ENCODE data around the gene MPG. TPM values are rescaled to one million over a fixed set of nuclear protein-coding genes. Genes with fewer than 3 reads are reported as not detected.
A peak's percentile ranks its signal among the peaks of the same experiment; 100 is the strongest.

Gene MPG
- total and polyA plus RNA-seq, 2 of the 8 experiments (the other 6 are each of a cell fraction or from before 2014, with no cell fraction given), result 37.6 to 83.7 TPM

DNA sequence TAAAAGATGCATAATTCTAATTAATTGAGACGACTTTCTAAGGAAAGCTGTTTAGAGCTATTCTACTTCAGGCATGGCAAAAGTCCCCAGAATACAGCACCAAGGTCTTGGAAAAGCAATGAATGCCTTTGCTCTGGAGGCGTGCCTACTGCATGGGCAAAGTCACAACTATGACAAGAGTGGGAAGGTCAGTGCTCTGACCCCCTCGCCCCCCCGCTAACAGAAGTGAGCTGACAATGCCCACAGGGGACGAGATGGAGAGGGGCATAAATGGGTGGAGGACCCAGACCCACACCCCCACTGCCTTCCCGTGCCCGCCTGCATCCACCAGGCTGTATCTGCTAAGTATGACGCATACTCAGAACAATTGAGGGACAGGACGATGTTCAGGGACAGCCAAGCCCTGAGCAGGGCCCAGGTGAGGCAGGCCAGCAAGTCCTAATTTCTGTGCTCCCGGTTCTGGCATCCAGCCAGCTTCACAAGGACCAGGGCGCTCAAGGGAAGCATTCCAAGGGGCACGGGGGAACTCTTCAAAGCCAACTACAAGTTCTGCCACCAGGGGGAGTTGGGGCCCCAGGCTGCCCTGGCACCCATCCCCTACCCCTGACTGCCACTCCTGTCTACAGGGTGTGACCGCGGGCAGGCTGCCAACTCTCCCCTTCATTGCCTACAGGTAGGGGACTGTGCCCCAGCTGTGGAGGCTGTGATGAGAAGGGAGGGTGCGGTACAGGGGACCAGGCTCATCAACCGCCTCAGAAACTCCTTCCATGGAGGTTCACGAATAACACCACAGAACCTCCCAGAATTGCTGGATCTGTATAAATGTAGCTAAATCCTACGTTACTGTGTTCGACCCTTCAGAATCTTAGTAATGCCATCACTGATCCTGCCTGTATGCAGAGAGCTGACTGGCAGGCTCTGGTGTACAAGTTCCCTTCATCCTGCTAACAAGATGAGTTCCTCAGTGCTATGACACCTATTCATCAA lies 39.6 kb downstream of the MPG start (continued):
- TF ChIP-seq, protein P1, sequence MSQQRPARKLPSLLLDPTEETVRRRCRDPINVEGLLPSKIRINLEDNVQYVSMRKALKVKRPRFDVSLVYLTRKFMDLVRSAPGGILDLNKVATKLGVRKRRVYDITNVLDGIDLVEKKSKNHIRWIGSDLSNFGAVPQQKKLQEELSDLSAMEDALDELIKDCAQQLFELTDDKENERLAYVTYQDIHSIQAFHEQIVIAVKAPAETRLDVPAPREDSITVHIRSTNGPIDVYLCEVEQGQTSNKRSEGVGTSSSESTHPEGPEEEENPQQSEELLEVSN (IDR thresholded peaks at IDR 0.05), result no peak
- TF ChIP-seq TEAD4 (IDR thresholded peaks at IDR 0.05; ENCODE audit: low read depth, low read length) (peak; percentile 75), GTF2F1 (IDR thresholded peaks at IDR 0.05; ENCODE audit: borderline replicate concordance, low read depth, low read length) (no peak), SRF (IDR thresholded peaks at IDR 0.05; ENCODE audit: low read depth, low read length) (no peak)
- TF ChIP-seq, protein P2, sequence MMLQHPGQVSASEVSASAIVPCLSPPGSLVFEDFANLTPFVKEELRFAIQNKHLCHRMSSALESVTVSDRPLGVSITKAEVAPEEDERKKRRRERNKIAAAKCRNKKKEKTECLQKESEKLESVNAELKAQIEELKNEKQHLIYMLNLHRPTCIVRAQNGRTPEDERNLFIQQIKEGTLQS (IDR thresholded peaks at IDR 0.05; ENCODE audit: insufficient read depth, low read depth, low read length), result no peak

All from H1 (cell line).